GM12878 (cell line): ENCODE data around the gene RALGPS2.

Experiments used
- CEBPB ChIP-seq, 2 experiments: fragments of 150-350 bp in 1 of 2; IDR thresholded peaks; 2 replicates each; pipeline ENCODE4 v1.6.1; 2012 to 2014; ENCODE audit warnings: low read depth in 2 of 2, low read length in 2 of 2, borderline replicate concordance in 1 of 2, inconsistent platforms in 1 of 2
- HDAC2 ChIP-seq: fragments of 200-600 bp; sonication (generic); IDR thresholded peaks from 2 replicates; pipeline ENCODE4 v1.6.1; 2017
- PAX8 ChIP-seq: fragments of 450-650 bp; IDR thresholded peaks from 2 replicates; pipeline ENCODE4 v1.6.1; 2017; ENCODE audit warnings: mild to moderate bottlenecking, moderate library complexity
- POLR2A ChIP-seq: IDR thresholded peaks from 2 replicates; pipeline ENCODE4 v1.6.1; 2011; ENCODE audit warnings: low read depth, mild to moderate bottlenecking, low read length
- POLR2AphosphoS5 ChIP-seq: IDR thresholded peaks from 2 replicates; pipeline ENCODE4 v1.6.1; 2011; ENCODE audit warnings: mild to moderate bottlenecking, low read length, inconsistent platforms
- TCF7 ChIP-seq: IDR thresholded peaks from 2 replicates; pipeline ENCODE4 v1.6.1; 2014; ENCODE audit warnings: antibody characterized with exemption, borderline replicate concordance
- TF ChIP-seq, protein P1 (sequence below): fragments of 450-650 bp; formaldehyde crosslinking; IDR thresholded peaks from 2 replicates; pipeline ENCODE4 v1.4.0; 2020; ENCODE audit warnings: mild to moderate bottlenecking, moderate library complexity
- TF ChIP-seq, protein P2 (sequence below): IDR thresholded peaks from 2 replicates; pipeline ENCODE4 v1.6.1; 2012; ENCODE audit warnings: low read length, inconsistent platforms
- TF ChIP-seq, protein P3 (sequence below): IDR thresholded peaks from 2 replicates; pipeline ENCODE4 v1.6.1; 2011; ENCODE audit warnings: low read depth, mild to moderate bottlenecking, low read length, moderate library complexity, borderline replicate concordance; ENCODE audit errors: extremely low read depth
- TF ChIP-seq, protein P4 (sequence below), 3 experiments: IDR thresholded peaks in 2 of 3; conservative IDR thresholded peaks in 1 of 3; 2 replicates each; pipeline ENCODE4 v1.5.1; 2011; ENCODE audit warnings: low read depth in 3 of 3, low read length in 3 of 3, mild to moderate bottlenecking in 3 of 3, control low read depth in 2 of 3, moderate library complexity in 2 of 3, inconsistent platforms in 1 of 3, mixed read lengths in 1 of 3; ENCODE audit not compliant: control insufficient read depth in 2 of 3, insufficient read depth in 1 of 3; ENCODE audit errors: extremely low read depth in 1 of 3

DNA sequence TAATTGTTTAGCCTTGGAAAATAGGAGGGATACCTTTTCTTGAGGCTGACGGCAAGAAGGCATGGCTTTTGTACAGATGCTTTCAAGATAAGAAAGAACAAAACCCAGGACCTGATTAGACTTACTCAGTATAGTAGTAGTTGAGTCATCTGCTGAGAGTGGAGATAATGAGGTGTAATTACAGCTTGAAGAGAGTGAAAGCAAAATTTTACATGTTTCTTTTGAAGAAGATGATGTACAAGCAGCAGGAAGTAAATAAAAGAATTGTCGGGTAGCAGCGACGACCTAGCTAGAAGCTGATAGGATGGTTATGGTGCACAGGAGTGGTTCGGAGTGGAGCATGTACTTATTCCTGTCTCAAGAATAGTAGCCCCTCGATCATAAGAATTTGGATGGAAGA is 139.3 kb downstream of the RALGPS2 start:
- TF ChIP-seq, protein P1, sequence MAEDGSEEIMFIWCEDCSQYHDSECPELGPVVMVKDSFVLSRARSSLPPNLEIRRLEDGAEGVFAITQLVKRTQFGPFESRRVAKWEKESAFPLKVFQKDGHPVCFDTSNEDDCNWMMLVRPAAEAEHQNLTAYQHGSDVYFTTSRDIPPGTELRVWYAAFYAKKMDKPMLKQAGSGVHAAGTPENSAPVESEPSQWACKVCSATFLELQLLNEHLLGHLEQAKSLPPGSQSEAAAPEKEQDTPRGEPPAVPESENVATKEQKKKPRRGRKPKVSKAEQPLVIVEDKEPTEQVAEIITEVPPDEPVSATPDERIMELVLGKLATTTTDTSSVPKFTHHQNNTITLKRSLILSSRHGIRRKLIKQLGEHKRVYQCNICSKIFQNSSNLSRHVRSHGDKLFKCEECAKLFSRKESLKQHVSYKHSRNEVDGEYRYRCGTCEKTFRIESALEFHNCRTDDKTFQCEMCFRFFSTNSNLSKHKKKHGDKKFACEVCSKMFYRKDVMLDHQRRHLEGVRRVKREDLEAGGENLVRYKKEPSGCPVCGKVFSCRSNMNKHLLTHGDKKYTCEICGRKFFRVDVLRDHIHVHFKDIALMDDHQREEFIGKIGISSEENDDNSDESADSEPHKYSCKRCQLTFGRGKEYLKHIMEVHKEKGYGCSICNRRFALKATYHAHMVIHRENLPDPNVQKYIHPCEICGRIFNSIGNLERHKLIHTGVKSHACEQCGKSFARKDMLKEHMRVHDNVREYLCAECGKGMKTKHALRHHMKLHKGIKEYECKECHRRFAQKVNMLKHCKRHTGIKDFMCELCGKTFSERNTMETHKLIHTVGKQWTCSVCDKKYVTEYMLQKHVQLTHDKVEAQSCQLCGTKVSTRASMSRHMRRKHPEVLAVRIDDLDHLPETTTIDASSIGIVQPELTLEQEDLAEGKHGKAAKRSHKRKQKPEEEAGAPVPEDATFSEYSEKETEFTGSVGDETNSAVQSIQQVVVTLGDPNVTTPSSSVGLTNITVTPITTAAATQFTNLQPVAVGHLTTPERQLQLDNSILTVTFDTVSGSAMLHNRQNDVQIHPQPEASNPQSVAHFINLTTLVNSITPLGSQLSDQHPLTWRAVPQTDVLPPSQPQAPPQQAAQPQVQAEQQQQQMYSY (CRISPR knock-in tag), result no peak
- TF ChIP-seq POLR2AphosphoS5 (no peak), POLR2A (no peak), PAX8 (no peak), TCF7 (no peak), HDAC2 (no peak), CEBPB (IDR thresholded peaks at IDR 0.05; ENCODE audit: borderline replicate concordance in 1 of 2, low read depth in 2 of 2, low read length in 2 of 2) (no peak)
- TF ChIP-seq, protein P2, sequence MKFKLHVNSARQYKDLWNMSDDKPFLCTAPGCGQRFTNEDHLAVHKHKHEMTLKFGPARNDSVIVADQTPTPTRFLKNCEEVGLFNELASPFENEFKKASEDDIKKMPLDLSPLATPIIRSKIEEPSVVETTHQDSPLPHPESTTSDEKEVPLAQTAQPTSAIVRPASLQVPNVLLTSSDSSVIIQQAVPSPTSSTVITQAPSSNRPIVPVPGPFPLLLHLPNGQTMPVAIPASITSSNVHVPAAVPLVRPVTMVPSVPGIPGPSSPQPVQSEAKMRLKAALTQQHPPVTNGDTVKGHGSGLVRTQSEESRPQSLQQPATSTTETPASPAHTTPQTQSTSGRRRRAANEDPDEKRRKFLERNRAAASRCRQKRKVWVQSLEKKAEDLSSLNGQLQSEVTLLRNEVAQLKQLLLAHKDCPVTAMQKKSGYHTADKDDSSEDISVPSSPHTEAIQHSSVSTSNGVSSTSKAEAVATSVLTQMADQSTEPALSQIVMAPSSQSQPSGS, result no peak
- TF ChIP-seq, protein P3, sequence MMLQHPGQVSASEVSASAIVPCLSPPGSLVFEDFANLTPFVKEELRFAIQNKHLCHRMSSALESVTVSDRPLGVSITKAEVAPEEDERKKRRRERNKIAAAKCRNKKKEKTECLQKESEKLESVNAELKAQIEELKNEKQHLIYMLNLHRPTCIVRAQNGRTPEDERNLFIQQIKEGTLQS, result no peak
- TF ChIP-seq, protein P4, sequence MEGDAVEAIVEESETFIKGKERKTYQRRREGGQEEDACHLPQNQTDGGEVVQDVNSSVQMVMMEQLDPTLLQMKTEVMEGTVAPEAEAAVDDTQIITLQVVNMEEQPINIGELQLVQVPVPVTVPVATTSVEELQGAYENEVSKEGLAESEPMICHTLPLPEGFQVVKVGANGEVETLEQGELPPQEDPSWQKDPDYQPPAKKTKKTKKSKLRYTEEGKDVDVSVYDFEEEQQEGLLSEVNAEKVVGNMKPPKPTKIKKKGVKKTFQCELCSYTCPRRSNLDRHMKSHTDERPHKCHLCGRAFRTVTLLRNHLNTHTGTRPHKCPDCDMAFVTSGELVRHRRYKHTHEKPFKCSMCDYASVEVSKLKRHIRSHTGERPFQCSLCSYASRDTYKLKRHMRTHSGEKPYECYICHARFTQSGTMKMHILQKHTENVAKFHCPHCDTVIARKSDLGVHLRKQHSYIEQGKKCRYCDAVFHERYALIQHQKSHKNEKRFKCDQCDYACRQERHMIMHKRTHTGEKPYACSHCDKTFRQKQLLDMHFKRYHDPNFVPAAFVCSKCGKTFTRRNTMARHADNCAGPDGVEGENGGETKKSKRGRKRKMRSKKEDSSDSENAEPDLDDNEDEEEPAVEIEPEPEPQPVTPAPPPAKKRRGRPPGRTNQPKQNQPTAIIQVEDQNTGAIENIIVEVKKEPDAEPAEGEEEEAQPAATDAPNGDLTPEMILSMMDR (IDR thresholded peaks at IDR 0.05 in 2 of 3, conservative IDR thresholded peaks at IDR 0.05 in 1 of 3; ENCODE audit: control insufficient read depth in 2 of 3, extremely low read depth in 1 of 3, insufficient read depth in 1 of 3, low read depth in 3 of 3, low read length in 3 of 3), result no peak
